ENCODE data around the gene GJE1.

GJE1 gene

GRCh38 chr6:142167071-142167470 is 34.3 kb downstream of the GJE1 start:
- Histone ChIP-seq H3K36me3 (ENCODE audit: insufficient read depth) (0 out of 2 replicates have a peak, but pooled peaks cover 5% of the 10 kb centered on the region), H2AFZ (ENCODE audit: low read depth) (no peak overlapping the region), H3K9ac (no peak overlapping the region), H3K27ac (no peak overlapping the region), H3K4me3 (IDR thresholded peaks at IDR 0.05; ENCODE audit: insufficient read depth, low read depth, low read length) (no peak overlapping the region), H3K27me3 (ENCODE audit: insufficient read depth, low read depth) (no peaks in the 10 kb centered on the region), H3K4me2 (no peak overlapping the region), H3K79me2 (ENCODE audit: insufficient read depth, low read depth) (peaks cover 21% of the 10 kb centered on the region), H4K20me1 (ENCODE audit: insufficient read depth) (0 out of 2 replicates have a peak, but pooled peaks cover 2% of the 10 kb centered on the region), H3K4me1 (ENCODE audit: low read depth, poor library complexity, severe bottlenecking) (no peaks in the 10 kb centered on the region)
- no peak for TF ChIP-seq CTCF (conservative IDR thresholded peaks at IDR 0.05; ENCODE audit: low read depth, low read length)

GRCh38 chr6:142167486-142167885 is 34.8 kb downstream of the GJE1 start:
- H3K4me1 ChIP-seq (ENCODE audit: low read depth, poor library complexity, severe bottlenecking) = no peaks in the 10 kb centered on the region
- H3K36me3 ChIP-seq (ENCODE audit: insufficient read depth) = 0 out of 2 replicates have a peak, but pooled peaks cover 5% of the 10 kb centered on the region
- no peak overlapping the region for H3K4me2 ChIP-seq
- no peak for TF ChIP-seq CTCF (conservative IDR thresholded peaks at IDR 0.05; ENCODE audit: low read depth, low read length)
- H3K9ac ChIP-seq = no peak overlapping the region
- no peak overlapping the region for H3K27ac ChIP-seq
- H3K4me3 ChIP-seq (IDR thresholded peaks at IDR 0.05; ENCODE audit: insufficient read depth, low read depth, low read length) = no peak overlapping the region
- no peak overlapping the region for H2AFZ ChIP-seq (ENCODE audit: low read depth)
- H4K20me1 ChIP-seq (ENCODE audit: insufficient read depth) = 0 out of 2 replicates have a peak, but pooled peaks cover 2% of the 10 kb centered on the region
- peaks cover 17% of the 10 kb centered on the region; the same call in 1 of the 2 replicates for H3K79me2 ChIP-seq (ENCODE audit: insufficient read depth, low read depth)
- H3K27me3 ChIP-seq (ENCODE audit: insufficient read depth, low read depth) = no peaks in the 10 kb centered on the region

GRCh38 chr6:142171351-142171750 is 38.6 kb downstream of the GJE1 start:
- Histone ChIP-seq H3K4me2 (no peak overlapping the region), H3K36me3 (ENCODE audit: insufficient read depth) (0 out of 2 replicates have a peak, but pooled peaks cover 5% of the 10 kb centered on the region), H3K27ac (no peak overlapping the region)

GRCh38 chr6:142172758-142173157 is 40.0 kb downstream of the GJE1 start:
- Histone ChIP-seq H2AFZ (ENCODE audit: low read depth) (no peak overlapping the region), H3K27me3 (ENCODE audit: insufficient read depth, low read depth) (no peaks in the 10 kb centered on the region), H3K79me2 (ENCODE audit: insufficient read depth, low read depth) (no peaks in the 10 kb centered on the region), H3K9ac (no peak overlapping the region), H3K4me2 (no peak overlapping the region), H4K20me1 (ENCODE audit: insufficient read depth) (no peaks in the 10 kb centered on the region), H3K4me3 (IDR thresholded peaks at IDR 0.05; ENCODE audit: insufficient read depth, low read depth, low read length) (no peak overlapping the region), H3K36me3 (ENCODE audit: insufficient read depth) (peaks cover 5% of the 10 kb centered on the region; the same call in 1 of the 2 replicates), H3K27ac (no peak overlapping the region), H3K4me1 (ENCODE audit: low read depth, poor library complexity, severe bottlenecking) (no peaks in the 10 kb centered on the region)
- TF ChIP-seq CTCF (conservative IDR thresholded peaks at IDR 0.05; ENCODE audit: low read depth, low read length) = no peak

More at GRCh38 chr6:142171351-142171750, 38.6 kb downstream of the GJE1 start:
- no peak overlapping the region for H2AFZ ChIP-seq (ENCODE audit: low read depth)
- no peaks in the 10 kb centered on the region for H4K20me1 ChIP-seq (ENCODE audit: insufficient read depth)
- no peak overlapping the region for H3K9ac ChIP-seq
- H3K4me1 ChIP-seq (ENCODE audit: low read depth, poor library complexity, severe bottlenecking) = no peaks in the 10 kb centered on the region
- H3K4me3 ChIP-seq (IDR thresholded peaks at IDR 0.05; ENCODE audit: insufficient read depth, low read depth, low read length) = no peak overlapping the region
- no peaks in the 10 kb centered on the region for H3K27me3 ChIP-seq (ENCODE audit: insufficient read depth, low read depth)
- no peak for TF ChIP-seq CTCF (conservative IDR thresholded peaks at IDR 0.05; ENCODE audit: low read depth, low read length)
- no peaks in the 10 kb centered on the region for H3K79me2 ChIP-seq (ENCODE audit: insufficient read depth, low read depth)

Data from KMS-11 (cell line).